HG03066 (cell line): ENCODE results near the gene HIGD1C.
"Not testable (repeated sequence)": the region's sequence is repeated elsewhere in the genome, so short reads cannot be mapped to it uniquely, and the experiment has no call there.

Source experiments
- ATAC-seq: cut with Tn5 transposase; IDR thresholded peaks from one replicate; pipeline ENCODE4 v1.9.1; 2021; ENCODE audit warnings: low read depth; ENCODE audit not compliant: unreplicated experiment

HIGD1C gene

GRCh38 chr12:50952510-50952909 lies at the start of gene HIGD1C:
TSS of gene HIGD1C (plus strand) at chr12:50952544. CDS start at chr12:50953999, 1,455 bp downstream.
- ATAC-seq, result no peak

GRCh38 chr12:50908479-50908878 lies 43.9 kb upstream of the HIGD1C start:
- not testable (repeated sequence) for ATAC-seq

DNA sequence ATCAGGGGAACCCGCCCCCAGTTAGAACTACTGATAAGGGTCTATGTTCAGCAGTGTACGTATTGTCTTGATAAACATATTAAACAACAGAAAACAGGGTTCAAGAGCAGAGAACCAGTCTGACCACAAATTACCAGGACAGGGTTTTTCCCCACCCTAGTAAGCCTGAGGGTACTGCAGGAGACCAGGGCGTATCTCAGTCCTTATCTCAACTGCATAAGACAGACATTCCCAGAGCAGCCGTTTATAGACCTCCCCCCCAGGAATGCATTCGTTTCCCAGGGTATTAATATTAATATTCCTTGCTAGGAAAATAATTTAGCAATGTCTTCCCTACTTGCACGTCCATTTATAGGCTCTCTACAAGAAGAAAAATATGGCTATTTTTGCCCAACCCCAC lies 40.0 kb upstream of the HIGD1C start:
- not testable (repeated sequence) for ATAC-seq

DNA sequence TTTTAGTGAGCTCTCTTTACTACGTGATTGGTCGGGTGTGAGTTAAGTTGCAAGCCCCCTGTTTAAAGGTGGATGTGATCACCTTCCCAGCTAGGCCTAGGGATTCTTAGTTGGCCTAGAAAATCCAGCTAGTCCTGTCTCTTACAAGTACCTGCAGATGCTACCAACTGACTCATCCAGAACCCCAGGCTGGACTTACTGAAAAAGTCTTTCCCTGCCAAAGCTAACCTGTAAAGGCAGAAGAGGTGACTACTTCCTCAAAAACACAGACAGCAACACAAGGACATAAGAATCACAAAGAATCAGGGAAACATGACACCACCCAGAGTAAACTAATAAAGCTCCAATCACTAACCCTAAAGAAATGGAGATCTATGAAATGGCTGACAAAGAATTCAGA lies 39.1 kb upstream of the HIGD1C start:
- ATAC-seq, result no peak

GRCh38 chr12:50914872-50915484 lies 37.4 kb upstream of the HIGD1C start:
- no peak for ATAC-seq

DNA sequence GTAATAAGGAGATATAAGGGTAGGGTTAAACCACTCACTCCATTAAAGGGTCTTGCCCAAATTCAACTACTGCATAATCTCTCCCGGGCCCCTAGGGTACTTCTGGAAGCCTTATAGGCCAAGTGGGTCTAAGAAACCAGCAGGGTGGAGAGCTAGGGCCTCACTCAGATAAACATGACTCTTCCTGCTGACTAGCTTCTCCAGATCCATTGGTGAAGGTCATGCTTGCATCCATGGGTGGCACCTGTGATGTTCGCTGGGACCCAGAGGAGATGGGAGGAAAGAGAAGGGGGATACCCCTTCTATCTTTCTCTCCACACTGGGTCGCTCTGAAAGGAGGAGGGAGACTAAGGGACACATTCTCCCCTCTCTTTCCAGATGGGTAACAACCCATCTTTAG lies 36.1 kb upstream of the HIGD1C start:
- no peak for ATAC-seq

GRCh38 chr12:50918584-50919316 lies 33.6 kb upstream of the HIGD1C start:
- no peak for ATAC-seq

DNA sequence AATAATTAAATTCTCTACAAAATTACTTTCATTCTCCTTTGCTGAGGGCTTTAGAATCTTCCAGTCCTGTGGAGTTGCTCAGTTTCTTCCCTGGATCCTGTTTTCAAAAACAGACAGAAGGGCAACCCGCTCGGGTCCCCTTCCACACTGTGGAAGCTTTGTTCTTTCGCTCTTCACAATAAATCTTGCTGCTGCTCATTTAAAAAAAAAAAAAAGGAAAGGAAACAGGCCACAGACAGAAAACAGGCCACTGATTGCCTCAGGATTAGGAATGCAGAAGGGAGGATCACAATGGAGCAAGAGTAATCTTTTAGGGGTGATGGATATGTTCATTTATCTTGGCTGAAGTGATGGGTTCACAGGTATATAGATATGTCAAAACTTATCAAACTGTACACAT lies 29.5 kb upstream of the HIGD1C start:
- ATAC-seq, result no peak

GRCh38 chr12:50923361-50924130 lies 28.8 kb upstream of the HIGD1C start:
- no peak for ATAC-seq

GRCh38 chr12:50924131-50924438 lies 28.3 kb upstream of the HIGD1C start:
- ATAC-seq, result no peak

- ATAC-seq, result peak; percentile 72
Measured at GRCh38 chr12:50924439-50925341, 27.7 kb upstream of the HIGD1C start.

DNA sequence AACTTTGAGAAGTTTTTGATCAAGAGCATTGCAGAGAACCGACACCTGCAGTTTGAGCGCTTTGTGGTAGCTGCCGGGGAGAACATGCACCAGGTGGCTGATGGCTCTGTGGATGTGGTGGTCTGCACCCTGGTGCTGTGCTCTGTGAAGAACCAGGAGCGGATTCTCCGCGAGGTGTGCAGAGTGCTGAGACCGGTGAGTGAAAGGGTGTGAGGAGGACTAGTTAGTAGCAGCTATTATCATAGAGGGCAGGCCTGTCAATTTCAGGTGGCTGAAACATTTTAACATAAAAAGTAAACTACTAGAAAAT lies 27.0 kb upstream of the HIGD1C start:
- no peak for ATAC-seq

- ATAC-seq, result no peak
Measured at GRCh38 chr12:50925920-50926319, 26.4 kb upstream of the HIGD1C start.

DNA sequence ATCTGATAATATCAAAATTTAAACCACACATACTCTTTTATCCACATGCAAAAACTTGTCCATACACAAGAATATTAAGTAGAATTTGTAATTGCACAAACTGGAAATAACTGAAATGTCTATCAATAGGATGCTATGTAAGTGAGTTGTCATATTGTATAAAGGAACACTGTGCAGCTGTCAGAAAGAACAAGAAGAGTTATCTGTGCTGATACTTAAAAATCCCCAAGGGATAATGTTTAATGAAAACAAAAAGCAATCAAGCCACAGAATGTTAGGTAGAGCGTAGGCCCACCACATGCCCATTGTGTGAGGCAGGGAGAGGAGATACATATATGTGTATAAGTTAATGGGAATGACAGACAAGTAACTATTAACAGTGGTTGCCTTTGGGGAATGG lies 25.9 kb upstream of the HIGD1C start:
- no peak for ATAC-seq

DNA sequence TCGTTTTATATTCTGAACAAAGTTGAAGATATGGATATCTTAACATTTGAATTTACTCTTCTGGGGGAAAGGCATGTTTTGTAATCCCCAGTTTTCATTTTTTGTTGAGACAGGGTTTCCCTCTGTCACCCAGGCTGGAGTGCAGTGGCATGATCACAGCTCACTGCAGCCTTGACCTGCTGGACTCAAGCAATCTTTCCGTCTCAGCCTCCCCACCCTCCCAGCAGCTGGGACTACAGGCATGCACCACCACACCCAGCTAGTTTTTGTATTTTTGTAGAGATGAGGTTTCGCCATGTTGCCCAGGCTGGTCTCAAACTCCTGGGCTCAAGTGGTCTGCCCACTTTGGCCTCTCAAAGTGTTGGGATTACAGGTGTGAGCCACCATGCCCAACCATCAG lies 25.4 kb upstream of the HIGD1C start:
- not testable (repeated sequence) for ATAC-seq

DNA sequence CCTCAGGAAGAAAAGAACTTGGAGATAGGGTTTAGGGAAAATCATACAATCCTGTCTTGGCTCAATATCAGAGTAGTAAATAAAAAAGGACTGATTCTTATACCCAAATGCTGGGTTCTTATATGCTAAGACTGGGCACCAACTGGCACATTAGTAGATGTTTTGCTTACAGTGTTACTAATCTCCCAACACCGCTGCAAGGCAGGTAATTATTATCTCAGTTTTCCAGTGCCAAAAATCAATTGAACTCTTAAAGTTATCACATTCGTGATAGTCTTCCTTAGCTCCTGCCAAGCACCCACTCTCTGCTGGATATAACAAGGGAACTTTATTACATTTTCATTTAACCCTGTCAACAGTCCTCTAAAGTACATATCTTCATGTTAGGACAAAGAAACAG lies 25.0 kb upstream of the HIGD1C start:
- no peak for ATAC-seq

DNA sequence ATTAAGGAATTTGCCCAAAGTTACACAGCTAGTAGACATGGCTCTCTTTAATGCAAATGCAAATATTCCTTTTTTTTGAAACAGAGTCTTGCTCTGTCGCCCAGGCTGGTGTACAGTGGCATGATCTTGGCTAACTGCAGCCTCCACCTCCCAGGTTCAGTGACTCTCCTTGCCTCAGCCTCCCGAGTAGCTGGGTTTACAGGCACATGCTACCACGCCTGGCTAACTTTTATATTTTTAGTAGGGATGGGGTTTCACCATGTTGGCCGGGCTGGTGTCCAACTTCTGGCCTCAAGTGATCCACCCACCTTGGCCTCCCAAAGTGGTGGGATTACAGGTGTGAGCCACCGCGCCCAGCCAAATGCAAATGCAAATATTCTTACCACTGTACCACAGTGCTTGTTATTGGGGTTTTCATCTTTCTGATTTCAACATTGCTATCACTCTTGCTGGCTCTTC lies 24.5 kb upstream of the HIGD1C start:
- ATAC-seq, result no peak

- no peak for ATAC-seq
Measured at GRCh38 chr12:50928392-50928791, 24.0 kb upstream of the HIGD1C start.

DNA sequence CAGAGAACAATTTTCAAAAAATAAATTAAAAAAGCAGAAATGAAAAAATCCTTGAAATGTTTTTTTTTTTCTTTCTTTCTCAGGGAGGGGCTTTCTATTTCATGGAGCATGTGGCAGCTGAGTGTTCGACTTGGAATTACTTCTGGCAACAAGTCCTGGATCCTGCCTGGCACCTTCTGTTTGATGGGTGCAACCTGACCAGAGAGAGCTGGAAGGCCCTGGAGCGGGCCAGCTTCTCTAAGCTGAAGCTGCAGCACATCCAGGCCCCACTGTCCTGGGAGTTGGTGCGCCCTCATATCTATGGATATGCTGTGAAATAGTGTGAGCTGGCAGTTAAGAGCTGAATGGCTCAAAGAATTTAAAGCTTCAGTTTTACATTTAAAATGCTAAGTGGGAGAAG lies 22.5 kb upstream of the HIGD1C start:
- no peak for ATAC-seq

DNA sequence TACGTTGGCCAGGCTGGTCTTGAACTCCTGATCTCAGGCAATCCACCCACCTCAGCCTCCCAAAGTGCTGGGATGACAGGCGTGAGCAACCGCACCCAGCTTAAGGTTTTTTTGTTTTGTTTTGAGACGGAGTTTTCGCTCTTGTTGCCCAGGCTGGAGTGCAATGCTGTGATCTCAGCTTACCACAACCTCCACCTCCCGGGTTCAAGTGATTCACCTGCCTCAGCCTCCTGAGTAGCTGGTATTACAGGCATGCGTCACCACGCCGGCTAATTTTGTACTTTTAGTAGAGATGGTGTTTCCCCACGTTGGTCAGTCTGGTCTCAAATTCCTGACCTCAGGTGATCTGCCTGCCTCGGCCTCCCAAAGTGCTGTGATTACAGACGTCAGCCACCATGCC lies 21.9 kb upstream of the HIGD1C start:
- not testable (repeated sequence) for ATAC-seq

DNA sequence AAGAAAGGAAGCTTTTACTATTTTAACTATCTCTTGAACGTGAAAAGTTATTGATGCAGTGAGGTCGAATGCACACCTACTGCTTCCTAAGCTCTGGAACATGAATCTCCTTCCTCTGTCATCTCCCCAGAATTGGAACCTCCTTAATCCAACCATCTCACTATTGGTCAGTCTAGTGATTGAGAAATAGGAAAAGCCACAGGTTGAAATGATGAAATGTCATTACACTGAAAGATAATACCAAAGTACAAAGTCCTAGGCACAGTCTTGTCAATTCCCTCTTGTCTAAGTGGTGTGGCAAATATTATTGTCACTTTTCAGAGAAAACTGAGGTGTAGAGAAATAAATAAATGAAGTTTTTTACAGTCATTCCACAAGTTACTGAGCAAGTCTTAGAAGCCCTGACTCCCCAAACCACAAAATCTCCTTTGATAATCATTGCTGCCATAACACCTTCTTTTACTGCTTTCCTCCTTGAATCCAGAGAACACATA lies 19.5 kb upstream of the HIGD1C start:
- no peak for ATAC-seq
